ENCODE data around the gene EFNB3.
A peak's percentile ranks its signal among the peaks of the same experiment; 100 is the strongest.

Gene EFNB3, protein sequence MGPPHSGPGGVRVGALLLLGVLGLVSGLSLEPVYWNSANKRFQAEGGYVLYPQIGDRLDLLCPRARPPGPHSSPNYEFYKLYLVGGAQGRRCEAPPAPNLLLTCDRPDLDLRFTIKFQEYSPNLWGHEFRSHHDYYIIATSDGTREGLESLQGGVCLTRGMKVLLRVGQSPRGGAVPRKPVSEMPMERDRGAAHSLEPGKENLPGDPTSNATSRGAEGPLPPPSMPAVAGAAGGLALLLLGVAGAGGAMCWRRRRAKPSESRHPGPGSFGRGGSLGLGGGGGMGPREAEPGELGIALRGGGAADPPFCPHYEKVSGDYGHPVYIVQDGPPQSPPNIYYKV

DNA sequence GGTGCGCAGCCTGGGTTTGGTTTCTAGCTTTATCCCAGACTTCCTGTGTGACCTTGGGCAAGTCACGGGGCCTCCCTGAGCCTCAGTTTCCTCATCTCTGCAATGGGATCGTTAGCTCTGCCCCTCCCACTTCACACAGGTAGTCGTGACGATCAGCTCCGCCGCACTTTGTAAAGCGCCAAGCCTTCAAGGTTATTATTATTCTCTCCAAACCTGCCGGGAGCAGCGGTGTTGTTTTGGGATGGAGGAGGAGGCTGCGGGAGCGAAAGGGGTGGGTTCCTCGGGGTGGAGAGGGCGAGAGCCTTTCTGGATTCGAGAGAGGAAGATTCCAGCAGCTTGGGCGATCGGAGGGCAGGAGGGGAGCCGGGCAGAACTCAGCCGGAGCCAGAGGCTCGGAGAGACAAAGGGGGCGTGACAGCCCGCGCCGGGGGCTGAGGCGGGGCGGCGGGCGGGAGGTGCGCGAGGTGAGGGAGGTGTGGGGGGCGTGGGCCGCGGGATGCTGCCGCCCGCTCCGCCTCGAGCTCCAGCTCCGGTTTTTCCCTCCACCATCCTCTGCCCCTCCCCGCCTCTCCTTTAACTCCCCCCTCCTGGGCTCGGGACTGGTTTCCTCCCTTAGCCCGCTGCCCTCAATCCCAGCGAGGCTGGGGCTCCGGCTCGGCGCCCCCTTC is at the start of gene EFNB3:
Gene EFNB3, plus strand, starts transcription at position 602 of the 668 bp plus-strand sequence. CDS start 397 bp downstream, outside the sequence.
- DNase-seq (ENCODE audit: low read depth in 2 of 2), result no peak

DNA sequence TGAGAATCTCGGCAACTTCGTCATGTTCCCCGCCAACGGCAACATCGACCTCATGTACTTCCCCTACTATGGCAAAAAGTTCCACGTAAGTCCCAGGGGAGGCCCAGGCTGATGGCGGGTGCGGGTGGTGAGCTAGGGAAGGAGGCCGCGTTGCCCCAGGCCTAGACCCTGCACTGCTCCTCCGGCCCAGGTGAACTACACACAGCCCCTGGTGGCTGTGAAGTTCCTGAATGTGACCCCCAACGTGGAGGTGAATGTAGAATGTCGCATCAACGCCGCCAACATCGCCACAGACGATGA is 49.5 kb upstream of the EFNB3 start:
- no peak for DNase-seq (ENCODE audit: low read depth in 2 of 2)

DNA sequence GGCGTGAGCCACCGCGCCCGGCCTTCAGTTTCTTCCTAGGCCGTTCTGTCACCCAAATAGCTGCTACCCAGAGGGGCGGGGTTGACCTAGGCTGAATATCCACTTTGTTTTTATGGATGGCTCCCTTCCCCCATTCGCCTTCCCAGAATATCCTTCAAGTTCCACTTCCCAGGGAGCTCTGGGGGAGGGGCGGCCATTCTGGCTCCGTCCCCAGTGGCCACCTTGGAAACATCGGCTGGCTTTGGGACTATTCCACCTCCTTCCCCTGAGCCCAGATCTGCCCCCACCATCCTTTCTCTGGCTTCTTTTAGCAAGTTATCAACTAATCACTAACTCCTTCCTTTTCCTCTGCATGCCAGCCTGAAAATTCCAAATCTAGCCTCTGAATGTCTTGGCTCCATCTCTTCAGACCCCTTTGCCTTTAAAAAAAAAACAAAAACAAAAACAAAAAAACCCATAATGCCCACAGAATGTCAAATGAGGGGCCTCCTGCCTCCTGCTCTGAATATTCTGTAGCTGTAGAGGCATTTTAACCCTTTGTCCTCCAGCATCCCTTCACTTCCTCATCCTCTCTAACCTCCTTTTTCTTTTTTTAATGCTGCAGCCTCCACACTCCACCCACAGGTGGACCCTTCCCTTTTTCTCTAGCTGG is 47.9 kb upstream of the EFNB3 start:
- DNase-seq (ENCODE audit: low read depth in 2 of 2), result no peak

DNA sequence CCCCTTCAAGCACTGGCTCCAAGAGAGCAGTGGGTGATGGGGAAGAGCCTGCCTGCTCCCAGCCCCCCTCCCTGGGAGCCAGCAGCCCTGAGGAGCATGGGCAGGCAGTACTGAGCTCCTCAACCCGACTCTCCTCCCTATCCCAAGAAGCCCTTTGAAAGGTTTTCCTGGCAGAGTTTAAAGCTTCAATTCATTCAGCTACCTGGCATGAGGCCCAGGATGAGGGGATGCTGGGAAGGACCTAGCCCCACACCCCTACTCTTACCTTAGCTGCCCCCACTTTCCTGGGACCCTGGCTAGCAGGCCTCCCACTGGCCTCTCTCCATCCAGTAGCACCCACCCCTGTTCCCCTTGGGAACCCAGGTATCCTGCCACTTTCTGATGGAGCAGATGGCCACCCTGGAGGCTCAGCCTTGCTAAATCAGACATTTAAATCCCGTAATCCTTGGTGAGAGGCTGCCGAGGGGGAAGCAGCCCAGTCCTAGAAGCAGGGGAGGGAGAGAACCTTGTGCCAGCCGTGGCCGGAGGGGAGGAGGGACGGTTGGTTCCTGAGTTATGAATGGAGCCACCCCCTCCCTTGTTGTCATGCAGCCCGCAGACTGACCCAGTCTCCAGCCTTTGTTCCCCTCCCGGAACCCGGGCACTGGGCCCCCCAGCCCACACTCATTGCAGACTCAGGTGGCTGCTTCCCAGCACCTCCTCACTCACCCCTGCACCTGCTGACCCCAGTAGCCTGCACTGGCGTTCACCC is 37.2 kb upstream of the EFNB3 start:
- no peak for DNase-seq (ENCODE audit: low read depth in 2 of 2)

DNA sequence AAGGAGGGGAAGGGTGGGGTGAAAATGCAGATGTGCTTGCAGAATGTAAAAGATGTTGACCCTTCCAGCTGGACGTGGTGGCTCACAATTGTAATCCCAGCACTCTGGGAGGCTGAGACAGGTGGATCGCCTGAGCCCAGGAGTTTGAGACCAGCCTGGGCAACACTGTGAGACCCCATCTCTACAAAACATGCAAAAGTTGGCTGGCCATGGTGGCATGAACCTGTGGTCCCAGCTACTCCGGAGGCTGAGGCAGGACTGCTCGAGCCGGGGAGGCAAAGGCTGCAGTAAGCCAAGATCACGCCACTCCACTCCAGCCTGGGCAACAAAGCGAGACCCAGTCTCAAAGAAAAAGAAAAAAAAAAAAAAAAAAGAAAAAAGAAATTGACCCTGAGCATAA is 36.5 kb upstream of the EFNB3 start:
- DNase-seq (ENCODE audit: low read depth in 2 of 2), result no peak

DNA sequence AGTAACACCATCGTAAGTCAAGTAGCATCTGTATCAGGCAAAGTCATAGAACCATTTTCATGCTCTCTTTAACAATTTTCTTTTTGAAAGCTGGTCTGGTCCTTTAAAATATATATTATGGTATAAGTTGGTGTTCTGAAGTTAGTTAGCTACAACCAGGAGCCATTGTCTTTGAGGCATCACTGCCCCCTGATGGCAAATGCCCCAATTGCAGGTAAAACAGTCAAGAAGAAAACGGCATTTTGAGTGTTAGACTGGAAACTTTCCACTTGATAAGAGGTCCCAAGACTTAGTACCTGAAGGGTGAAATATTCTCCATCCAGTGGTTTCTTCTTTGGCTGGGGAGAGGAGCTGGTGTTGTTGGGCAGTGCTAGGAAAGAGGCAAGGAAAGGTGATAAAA is 31.8 kb upstream of the EFNB3 start:
- no peak for DNase-seq (ENCODE audit: low read depth in 2 of 2)

DNA sequence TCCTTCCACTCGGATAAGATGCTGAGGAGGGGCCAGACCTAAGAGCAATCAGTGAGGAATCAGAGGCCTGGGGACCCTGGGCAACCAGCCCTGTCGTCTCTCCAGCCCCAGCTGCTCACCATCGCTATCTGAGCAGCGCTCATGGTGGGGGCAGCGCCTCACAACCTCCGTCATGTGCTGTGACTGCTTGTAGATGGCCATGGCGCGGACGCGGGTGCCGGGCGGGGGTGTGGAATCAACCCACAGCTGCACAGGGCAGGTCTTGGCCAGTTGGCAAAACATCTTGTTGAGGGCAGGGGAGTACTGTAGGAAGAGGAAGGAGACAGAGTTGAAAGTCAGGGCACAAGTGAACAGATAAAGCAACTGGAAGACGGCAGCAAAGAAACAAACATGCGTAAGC is 30.1 kb upstream of the EFNB3 start:
- no peak for DNase-seq (ENCODE audit: low read depth in 2 of 2)

DNA sequence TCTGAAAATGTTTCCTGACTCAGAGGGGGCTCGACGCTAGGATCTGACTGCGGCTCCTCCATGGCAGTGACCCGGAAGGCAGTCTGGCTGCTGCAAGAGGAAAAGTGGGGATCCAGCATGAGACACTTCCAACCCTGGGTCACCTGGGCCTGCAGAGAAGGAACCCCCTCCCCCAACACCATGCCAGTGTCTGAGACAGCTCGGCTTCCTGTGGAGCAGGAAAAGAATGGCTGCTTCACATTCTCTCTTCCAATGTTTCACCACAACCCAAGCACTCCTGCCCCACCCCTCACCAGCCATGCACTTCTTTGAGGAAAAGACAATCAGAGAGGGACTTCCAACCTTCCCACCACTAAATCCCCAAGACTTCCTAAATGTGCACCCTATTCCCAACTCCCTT is 28.5 kb upstream of the EFNB3 start:
- no peak for DNase-seq (ENCODE audit: low read depth in 2 of 2)

DNA sequence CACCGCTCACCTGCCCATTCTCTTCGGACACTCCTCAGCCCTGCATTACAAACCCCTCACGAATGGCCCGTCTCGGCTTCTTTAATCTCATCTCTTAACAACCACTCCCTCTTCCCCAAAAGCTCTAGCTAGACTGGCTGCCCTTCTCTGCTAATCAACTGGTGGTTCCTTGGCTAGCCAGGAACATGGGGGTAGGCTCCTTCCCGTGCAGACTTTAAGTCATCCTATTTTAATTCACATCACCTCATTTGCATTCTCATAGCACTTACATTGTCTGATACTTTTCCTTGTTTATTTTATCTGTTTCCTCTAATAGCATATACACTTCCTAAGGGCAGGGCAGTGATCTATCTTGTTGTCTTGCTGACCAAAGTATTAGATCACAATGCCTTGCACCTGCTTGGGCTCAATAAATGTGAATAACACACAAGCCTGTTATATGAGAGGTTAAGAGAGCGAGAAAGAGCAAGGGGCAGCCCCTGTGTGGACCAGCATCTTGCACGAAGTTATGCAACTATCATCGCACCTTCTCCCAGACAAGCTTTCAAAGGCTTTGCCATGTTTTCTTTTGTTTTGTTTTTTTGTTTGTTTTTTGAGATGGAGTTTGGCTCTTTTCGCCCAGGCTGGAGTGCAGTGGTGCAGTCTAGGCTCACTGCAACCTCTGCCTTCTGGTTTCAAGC is 27.5 kb upstream of the EFNB3 start:
- DNase-seq (ENCODE audit: low read depth in 2 of 2), result no peak

DNA sequence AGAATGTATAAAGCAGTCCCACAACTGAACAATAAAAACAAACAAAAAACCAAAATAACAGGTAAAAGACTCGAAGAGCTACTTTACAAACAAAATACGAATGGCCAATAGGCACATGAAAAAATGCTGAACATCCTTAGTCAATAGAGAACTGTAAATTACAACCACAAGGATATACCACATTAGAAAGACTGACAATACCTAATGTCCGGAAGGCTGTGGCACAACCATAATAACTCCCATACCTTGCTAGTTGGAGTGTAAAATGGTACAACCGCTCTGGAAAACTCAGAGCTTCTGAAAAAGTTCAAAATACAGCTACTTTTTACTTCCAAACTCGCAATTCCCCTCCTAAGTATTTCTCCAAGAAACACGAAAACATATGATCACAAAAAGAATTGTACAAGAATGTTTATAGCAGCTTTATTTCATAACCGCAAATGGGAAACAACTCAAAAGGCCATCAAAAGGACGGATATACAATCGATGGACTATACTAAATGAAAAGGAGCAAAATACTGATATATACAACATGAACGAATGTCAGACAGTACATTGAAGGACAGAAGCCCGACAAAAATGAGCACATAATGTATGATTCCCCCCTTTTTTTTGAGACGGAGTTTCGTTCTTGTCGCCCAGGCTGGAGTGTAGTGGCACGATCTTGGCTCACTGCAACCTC is 20.0 kb upstream of the EFNB3 start:
- DNase-seq (ENCODE audit: low read depth in 2 of 2), result no peak

DNA sequence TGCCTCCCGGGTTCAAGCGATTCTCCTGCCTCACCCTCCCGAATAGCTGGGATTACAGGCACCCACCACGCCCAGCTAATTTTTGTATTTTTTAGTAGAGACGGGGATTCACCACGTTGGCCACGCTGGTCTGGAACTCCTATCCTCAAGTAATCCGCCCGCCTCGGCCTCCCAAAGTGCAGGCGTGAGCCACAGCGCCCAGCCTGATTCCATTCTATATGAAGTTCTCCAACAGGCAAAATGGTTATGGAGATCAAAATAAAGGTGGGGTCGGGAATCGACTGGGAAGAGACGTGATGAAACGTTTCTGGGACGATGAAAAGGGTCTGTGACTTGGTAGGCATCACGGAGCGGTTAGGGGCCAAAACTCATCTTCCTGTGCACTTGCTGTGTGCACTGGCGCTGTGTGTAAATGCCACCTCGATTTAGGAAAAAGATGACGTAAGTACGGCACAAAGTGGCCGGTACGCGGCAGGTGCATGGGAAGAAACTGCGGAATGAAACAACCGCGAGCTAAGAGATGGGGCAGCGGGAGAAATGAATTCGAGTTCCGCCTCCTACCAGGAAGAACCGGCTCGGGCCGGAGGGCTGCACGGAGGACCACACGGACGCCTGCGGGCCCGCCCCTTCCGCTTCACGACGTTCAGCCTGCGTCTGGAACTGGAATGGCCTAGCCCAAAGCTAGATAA is 19.3 kb upstream of the EFNB3 start:
- DNase-seq (ENCODE audit: low read depth in 2 of 2), result peak; percentile 84 to 86

DNA sequence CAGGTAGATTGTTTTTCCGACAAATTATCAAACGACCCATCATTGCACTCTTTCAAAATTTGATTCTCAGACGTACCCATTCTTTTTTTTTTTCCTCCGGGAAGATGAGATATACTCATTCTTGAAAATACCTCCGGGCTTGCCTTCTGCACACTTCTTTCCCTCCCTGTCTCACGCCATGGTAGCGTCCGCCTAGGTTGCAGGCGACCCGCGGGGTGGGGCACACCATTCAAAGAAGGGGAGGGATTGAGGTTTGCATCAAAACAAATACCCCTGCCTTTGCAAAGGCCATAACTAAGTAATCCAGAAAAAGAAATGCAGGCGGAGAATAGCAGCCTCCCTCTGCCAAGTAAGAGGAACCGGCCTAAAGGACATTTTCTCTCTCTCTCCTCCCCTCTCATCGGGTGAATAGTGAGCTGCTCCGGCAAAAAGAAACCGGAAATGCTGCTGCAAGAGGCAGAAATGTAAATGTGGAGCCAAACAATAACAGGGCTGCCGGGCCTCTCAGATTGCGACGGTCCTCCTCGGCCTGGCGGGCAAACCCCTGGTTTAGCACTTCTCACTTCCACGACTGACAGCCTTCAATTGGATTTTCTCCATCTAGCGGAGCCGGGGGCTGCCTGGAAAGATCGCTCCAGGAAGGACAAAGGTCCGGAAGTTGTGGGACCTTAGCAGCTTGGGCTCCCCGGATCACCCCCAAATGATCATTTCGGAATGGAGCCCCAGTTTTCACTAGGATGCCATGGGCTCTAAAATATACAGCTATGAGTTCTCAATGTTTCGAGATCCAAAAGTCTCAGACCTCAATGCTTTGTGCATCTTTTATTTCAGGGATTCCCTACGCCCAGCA is 18.6 kb upstream of the EFNB3 start:
- peak; percentile 54 to 63 for DNase-seq (ENCODE audit: low read depth in 2 of 2)

DNA sequence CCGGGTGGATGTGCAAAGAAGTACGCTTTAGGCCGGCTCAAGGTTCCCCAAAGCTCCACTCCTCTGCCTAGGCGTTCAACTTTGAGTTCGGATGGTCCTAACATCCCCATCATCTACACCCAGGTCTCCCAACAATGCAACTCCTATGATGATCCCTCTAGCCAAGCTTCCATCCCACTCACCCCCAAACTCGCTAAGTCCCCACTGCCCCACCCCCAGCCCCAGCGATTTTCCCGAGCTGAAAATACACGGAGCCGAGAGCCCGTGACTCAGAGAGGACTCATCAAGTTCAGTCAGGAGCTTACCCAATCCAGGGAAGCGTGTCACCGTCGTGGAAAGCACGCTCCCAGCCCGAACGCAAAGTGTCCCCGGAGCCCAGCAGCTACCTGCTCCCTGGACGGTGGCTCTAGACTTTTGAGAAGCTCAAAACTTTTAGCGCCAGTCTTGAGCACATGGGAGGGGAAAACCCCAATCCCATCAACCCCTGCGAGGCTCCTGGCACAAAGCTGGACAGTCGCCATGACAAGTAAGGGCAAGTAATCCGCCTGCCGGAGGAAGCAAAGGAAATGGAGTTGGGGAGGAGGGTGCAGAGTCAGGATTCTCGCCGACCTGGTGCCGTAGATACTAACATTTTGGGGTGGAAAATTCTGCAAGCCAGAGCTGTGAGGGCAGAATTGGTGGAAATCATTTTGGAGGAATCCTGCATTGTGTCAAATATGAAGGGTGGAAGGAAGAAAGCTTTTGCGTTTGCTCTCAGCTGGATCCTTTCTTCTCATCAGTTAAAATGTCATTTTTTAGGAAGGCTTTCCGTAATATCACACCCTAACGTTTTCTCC is 17.7 kb upstream of the EFNB3 start, which contains the start of gene TP53:
Gene TP53, minus strand, starts transcription at position 419 of the 836 bp plus-strand sequence. CDS start 10,896 bp downstream, outside the sequence.
- DNase-seq (ENCODE audit: low read depth in 2 of 2), result peak; percentile 78 to 79

DNA sequence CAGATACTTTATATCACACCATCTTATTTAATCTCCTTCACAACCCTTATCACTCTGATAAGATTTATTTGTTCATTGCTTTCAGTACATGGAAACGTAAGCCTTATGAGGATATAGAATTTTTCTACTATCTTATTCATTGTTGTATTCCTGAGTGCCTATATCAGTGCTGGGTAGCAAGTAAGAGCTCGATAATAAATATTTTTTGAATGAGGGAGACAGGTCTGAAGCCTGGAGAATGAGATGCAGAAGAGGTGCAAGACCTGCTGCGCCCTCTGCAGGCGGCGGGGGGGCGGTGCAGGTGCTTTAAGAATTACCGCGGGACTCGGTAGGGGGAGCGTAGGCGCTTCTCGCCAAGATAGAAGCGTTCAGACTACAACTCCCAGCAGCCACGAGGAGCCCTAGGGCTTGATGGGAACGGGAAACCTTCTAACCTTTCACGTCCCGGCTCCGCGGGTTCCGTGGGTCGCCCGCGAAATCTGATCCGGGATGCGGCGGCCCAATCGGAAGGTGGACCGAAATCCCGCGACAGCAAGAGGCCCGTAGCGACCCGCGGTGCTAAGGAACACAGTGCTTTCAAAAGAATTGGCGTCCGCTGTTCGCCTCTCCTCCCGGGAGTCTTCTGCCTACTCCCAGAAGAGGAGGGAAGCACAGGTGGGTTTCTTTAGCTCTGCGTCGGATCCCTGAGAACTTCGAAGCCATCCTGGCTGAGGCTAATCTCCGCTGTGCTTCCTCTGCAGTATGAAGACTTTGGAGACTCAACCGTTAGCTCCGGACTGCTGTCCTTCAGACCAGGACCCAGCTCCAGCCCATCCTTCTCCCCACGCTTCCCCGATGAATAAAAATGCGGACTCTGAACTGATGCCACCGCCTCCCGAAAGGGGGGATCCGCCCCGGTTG is 16.8 kb upstream of the EFNB3 start, which contains the start of gene WRAP53:
Gene WRAP53, plus strand, starts transcription at position 570 of the 900 bp plus-strand sequence. Its CDS starts 172 bp downstream, at position 742.
- DNase-seq (ENCODE audit: low read depth in 2 of 2), result peak; percentile 92 to 93

DNA sequence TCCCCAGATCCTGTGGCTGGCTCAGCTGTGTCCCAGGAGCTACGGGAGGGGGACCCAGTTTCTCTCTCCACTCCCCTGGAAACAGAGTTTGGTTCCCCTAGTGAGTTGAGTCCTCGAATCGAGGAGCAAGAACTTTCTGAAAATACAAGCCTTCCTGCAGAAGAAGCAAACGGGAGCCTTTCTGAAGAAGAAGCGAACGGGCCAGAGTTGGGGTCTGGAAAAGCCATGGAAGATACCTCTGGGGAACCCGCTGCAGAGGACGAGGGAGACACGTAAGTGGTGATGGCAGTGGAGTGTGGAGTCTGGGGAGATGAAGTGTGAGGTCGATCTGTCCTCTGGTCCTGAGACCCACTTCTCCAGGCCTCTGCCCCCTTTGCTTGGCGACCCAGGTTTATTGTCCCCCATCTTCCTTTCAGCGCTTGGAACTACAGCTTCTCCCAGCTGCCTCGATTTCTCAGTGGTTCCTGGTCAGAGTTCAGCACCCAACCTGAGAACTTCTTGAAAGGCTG is 16.1 kb upstream of the EFNB3 start:
- no peak for DNase-seq (ENCODE audit: low read depth in 2 of 2)

DNA sequence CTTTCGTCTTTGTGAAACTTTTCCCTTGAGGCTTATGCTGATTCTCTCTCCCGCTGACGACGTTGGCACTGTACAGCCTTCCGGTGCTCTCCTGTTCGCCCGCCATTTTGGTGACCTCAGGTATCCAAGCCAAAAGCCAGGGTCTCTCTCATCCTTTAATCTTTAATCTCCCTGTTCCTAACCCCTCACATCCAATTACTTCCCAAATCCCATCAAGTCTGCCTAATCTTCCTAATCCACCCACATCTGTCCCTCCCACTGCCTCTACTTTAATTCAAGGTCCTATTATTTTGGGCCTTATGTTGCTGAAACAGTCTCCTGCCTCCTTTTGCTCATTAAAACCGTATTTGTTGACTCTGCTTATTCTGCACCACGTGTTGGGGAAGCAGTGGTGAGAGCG is 9.4 kb upstream of the EFNB3 start:
- no peak for DNase-seq (ENCODE audit: low read depth in 2 of 2)

All from stimulated activated CD8-positive, alpha-beta memory T cell treated with anti-CD3 and anti-CD28 coated beads, Interleukin-15, amount 100 ng/mL, for 48 hours (primary cell).